Globus pallidus (tissue), 1 donor: Measurements from ENCODE around the gene IGLL5.
"Not testable (repeated sequence)": the region's sequence is repeated elsewhere in the genome, so short reads cannot be mapped to it uniquely, and the experiment has no call there.

ENCODE experiments used
- DNase-seq: peaks from one replicate; pipeline ENCODE4 v3.0.0-alpha.2; 2015; ENCODE audit warnings: low spot score

IGLL5 gene

GRCh38 chr22:22914726-22915669 is 27.4 kb downstream of the IGLL5 start:
- DNase-seq = no peak

GRCh38 chr22:22915670-22916035 is 28.0 kb downstream of the IGLL5 start:
- no peak for DNase-seq

- no peak for DNase-seq
Measured at GRCh38 chr22:22916215-22916951, 28.8 kb downstream of the IGLL5 start.

- no peak for DNase-seq
Measured at GRCh38 chr22:22916952-22917290, 29.3 kb downstream of the IGLL5 start.

- DNase-seq = no peak
Measured at GRCh38 chr22:22917377-22917776, 29.8 kb downstream of the IGLL5 start.

GRCh38 chr22:22918297-22918965 is 30.8 kb downstream of the IGLL5 start:
- no peak for DNase-seq

GRCh38 chr22:22919041-22919440 is 31.4 kb downstream of the IGLL5 start:
- DNase-seq = no peak

- DNase-seq = no peak
Measured at GRCh38 chr22:22920104-22920654, 32.6 kb downstream of the IGLL5 start.

GRCh38 chr22:22920910-22921550 is 33.4 kb downstream of the IGLL5 start:
- no peak for DNase-seq

- no peak for DNase-seq
Measured at GRCh38 chr22:22921575-22921974, 34.0 kb downstream of the IGLL5 start.

- DNase-seq = not testable (repeated sequence)
Measured at GRCh38 chr22:22922092-22922953, 34.7 kb downstream of the IGLL5 start.

- DNase-seq = no peak
Measured at GRCh38 chr22:22922954-22923319, 35.3 kb downstream of the IGLL5 start.

GRCh38 chr22:22923379-22923778 is 35.8 kb downstream of the IGLL5 start:
- no peak for DNase-seq

- no peak for DNase-seq
Measured at GRCh38 chr22:22923930-22924329, 36.3 kb downstream of the IGLL5 start.

- DNase-seq = no peak
Measured at GRCh38 chr22:22924369-22925145, 36.9 kb downstream of the IGLL5 start.

- DNase-seq = no peak
Measured at GRCh38 chr22:22925146-22925804, 37.7 kb downstream of the IGLL5 start.

GRCh38 chr22:22925805-22926369 is 38.3 kb downstream of the IGLL5 start:
- DNase-seq = no peak

GRCh38 chr22:22926370-22927195 is 39.0 kb downstream of the IGLL5 start:
- no peak for DNase-seq
